ENCODE results near the gene IPO13. TPM values are rescaled to one million over a fixed set of nuclear protein-coding genes. Genes with fewer than 3 reads are reported as not detected.

IPO13 gene
- total and polyA plus RNA-seq, 4 donors, result 8.6 to 15.1 (median 10.5) TPM

DNA sequence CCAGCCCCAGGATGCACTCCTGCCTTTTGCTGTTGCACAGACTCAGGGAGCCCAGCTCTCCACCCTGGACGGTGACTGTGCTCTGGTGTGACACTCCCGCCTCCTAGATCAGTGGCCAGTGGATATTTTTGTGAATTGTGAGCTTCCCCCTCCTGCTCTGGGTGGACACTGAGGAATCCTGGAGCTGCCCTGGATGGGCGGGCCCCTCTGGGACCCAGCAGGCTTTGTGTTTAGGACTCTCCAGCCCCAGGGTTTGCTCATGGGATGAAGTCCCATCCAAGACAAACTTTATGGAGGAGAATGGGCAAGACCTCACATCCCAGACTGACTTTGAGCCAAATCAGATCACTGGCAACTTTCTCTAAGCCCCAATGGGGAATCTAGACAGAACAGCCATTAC lies 68.5 kb downstream of the IPO13 start:
- no peak overlapping the region for H3K9ac ChIP-seq (ENCODE audit: low read depth in 1 of 2, low read length in 2 of 2)
- H3K4me3 ChIP-seq (ENCODE audit: low read depth in 1 of 3, low read length in 3 of 3), result no peak overlapping the region
- H3K27ac ChIP-seq (ENCODE audit: low read depth in 1 of 2, low read length in 2 of 2), result no peak overlapping the region
- no peak for DNase-seq (ENCODE audit: low spot score)
- TF ChIP-seq, protein P1, sequence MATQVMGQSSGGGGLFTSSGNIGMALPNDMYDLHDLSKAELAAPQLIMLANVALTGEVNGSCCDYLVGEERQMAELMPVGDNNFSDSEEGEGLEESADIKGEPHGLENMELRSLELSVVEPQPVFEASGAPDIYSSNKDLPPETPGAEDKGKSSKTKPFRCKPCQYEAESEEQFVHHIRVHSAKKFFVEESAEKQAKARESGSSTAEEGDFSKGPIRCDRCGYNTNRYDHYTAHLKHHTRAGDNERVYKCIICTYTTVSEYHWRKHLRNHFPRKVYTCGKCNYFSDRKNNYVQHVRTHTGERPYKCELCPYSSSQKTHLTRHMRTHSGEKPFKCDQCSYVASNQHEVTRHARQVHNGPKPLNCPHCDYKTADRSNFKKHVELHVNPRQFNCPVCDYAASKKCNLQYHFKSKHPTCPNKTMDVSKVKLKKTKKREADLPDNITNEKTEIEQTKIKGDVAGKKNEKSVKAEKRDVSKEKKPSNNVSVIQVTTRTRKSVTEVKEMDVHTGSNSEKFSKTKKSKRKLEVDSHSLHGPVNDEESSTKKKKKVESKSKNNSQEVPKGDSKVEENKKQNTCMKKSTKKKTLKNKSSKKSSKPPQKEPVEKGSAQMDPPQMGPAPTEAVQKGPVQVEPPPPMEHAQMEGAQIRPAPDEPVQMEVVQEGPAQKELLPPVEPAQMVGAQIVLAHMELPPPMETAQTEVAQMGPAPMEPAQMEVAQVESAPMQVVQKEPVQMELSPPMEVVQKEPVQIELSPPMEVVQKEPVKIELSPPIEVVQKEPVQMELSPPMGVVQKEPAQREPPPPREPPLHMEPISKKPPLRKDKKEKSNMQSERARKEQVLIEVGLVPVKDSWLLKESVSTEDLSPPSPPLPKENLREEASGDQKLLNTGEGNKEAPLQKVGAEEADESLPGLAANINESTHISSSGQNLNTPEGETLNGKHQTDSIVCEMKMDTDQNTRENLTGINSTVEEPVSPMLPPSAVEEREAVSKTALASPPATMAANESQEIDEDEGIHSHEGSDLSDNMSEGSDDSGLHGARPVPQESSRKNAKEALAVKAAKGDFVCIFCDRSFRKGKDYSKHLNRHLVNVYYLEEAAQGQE (IDR thresholded peaks at IDR 0.05), result no peak
- TF ChIP-seq EGR1 (IDR thresholded peaks at IDR 0.05; ENCODE audit: low read depth in 2 of 2), result no peak
- no peak for TF ChIP-seq JUND (IDR thresholded peaks at IDR 0.05)
- TF ChIP-seq, protein P2, sequence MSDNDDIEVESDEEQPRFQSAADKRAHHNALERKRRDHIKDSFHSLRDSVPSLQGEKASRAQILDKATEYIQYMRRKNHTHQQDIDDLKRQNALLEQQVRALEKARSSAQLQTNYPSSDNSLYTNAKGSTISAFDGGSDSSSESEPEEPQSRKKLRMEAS (IDR thresholded peaks at IDR 0.05), result no peak
- no peak for TF ChIP-seq FOXA1 (IDR thresholded peaks at IDR 0.05)
- TF ChIP-seq HNF4A (conservative IDR thresholded peaks at IDR 0.05), result no peak
- TF ChIP-seq RAD21 (IDR thresholded peaks at IDR 0.05), result no peak
- TF ChIP-seq HNF4G (IDR thresholded peaks at IDR 0.05), result no peak
- TF ChIP-seq GABPA (IDR thresholded peaks at IDR 0.05 in 1 of 2, conservative IDR thresholded peaks at IDR 0.05 in 1 of 2), result no peak
- TF ChIP-seq NR2F2 (IDR thresholded peaks at IDR 0.05), result no peak
- no peak for TF ChIP-seq RXRA (IDR thresholded peaks at IDR 0.05)
- TF ChIP-seq SP1 (IDR thresholded peaks at IDR 0.05), result no peak
- TF ChIP-seq, protein P3, sequence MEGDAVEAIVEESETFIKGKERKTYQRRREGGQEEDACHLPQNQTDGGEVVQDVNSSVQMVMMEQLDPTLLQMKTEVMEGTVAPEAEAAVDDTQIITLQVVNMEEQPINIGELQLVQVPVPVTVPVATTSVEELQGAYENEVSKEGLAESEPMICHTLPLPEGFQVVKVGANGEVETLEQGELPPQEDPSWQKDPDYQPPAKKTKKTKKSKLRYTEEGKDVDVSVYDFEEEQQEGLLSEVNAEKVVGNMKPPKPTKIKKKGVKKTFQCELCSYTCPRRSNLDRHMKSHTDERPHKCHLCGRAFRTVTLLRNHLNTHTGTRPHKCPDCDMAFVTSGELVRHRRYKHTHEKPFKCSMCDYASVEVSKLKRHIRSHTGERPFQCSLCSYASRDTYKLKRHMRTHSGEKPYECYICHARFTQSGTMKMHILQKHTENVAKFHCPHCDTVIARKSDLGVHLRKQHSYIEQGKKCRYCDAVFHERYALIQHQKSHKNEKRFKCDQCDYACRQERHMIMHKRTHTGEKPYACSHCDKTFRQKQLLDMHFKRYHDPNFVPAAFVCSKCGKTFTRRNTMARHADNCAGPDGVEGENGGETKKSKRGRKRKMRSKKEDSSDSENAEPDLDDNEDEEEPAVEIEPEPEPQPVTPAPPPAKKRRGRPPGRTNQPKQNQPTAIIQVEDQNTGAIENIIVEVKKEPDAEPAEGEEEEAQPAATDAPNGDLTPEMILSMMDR (IDR thresholded peaks at IDR 0.05; ENCODE audit: low read depth, low read length, missing input control), result no peak
- no peak for TF ChIP-seq TAF1 (conservative IDR thresholded peaks at IDR 0.05)
- TF ChIP-seq FOXA2 (IDR thresholded peaks at IDR 0.05), result no peak
- TF ChIP-seq, protein P4, sequence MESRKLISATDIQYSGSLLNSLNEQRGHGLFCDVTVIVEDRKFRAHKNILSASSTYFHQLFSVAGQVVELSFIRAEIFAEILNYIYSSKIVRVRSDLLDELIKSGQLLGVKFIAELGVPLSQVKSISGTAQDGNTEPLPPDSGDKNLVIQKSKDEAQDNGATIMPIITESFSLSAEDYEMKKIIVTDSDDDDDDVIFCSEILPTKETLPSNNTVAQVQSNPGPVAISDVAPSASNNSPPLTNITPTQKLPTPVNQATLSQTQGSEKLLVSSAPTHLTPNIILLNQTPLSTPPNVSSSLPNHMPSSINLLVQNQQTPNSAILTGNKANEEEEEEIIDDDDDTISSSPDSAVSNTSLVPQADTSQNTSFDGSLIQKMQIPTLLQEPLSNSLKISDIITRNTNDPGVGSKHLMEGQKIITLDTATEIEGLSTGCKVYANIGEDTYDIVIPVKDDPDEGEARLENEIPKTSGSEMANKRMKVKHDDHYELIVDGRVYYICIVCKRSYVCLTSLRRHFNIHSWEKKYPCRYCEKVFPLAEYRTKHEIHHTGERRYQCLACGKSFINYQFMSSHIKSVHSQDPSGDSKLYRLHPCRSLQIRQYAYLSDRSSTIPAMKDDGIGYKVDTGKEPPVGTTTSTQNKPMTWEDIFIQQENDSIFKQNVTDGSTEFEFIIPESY (IDR thresholded peaks at IDR 0.05), result no peak
- TF ChIP-seq, protein P5, sequence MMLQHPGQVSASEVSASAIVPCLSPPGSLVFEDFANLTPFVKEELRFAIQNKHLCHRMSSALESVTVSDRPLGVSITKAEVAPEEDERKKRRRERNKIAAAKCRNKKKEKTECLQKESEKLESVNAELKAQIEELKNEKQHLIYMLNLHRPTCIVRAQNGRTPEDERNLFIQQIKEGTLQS (IDR thresholded peaks at IDR 0.05), result no peak
- no peaks in the 10 kb centered on the region for H3K4me1 ChIP-seq (ENCODE audit: control insufficient read depth in 4 of 4, insufficient read depth in 4 of 4, low read length in 3 of 4)
- 82% methylated on average over 3 of the region's 3 CpGs for WGBS
- H3K36me3 ChIP-seq (ENCODE audit: control insufficient read depth in 4 of 4, insufficient read depth in 3 of 4, low read depth in 1 of 4, low read length in 3 of 4), result no peaks in the 10 kb centered on the region
- H3K27me3 ChIP-seq (ENCODE audit: control insufficient read depth in 4 of 4, insufficient read depth in 4 of 4, low read length in 3 of 4), result no peaks in the 10 kb centered on the region
- H3K9me3 ChIP-seq (ENCODE audit: control insufficient read depth in 4 of 4, low read length in 3 of 4), result no peaks in the 10 kb centered on the region

Data from liver (tissue), 9 donors.